GM21529 (cell line): ENCODE results near the gene OXNAD1.

Source experiments
- ATAC-seq: cut with Tn5 transposase; IDR thresholded peaks from one replicate; pipeline ENCODE4 v1.9.1; 2021; ENCODE audit not compliant: unreplicated experiment

OXNAD1 gene

GRCh38 chr3:16245609-16246008 is 19.4 kb upstream of the OXNAD1 start:
- no peak for ATAC-seq

- ATAC-seq = peak; percentile 81
These were observed 17.5 kb upstream of the OXNAD1 start for GRCh38 chr3:16247282-16248061.

- no peak for ATAC-seq
These were observed 16.5 kb upstream of the OXNAD1 start for GRCh38 chr3:16248556-16248955.

- ATAC-seq = no peak
These were observed 15.7 kb upstream of the OXNAD1 start for GRCh38 chr3:16249336-16249735.

- ATAC-seq = no peak
These were observed 15.1 kb upstream of the OXNAD1 start for GRCh38 chr3:16249886-16250285.

- no peak for ATAC-seq
These were observed 13.5 kb upstream of the OXNAD1 start for GRCh38 chr3:16251316-16252085.

- ATAC-seq = peak; percentile 32
These were observed 12.6 kb upstream of the OXNAD1 start for GRCh38 chr3:16252243-16252978.

- no peak for ATAC-seq
These were observed 12.0 kb upstream of the OXNAD1 start for GRCh38 chr3:16252988-16253387.

- no peak for ATAC-seq
These were observed 11.4 kb upstream of the OXNAD1 start for GRCh38 chr3:16253601-16254000.

GRCh38 chr3:16254916-16255315 is 10.1 kb upstream of the OXNAD1 start:
- peak; percentile 38 for ATAC-seq

- no peak for ATAC-seq
These were observed 9.7 kb upstream of the OXNAD1 start for GRCh38 chr3:16255326-16255725.

- ATAC-seq = no peak
These were observed 9.3 kb upstream of the OXNAD1 start for GRCh38 chr3:16255726-16256125.

- ATAC-seq = no peak
These were observed 7.7 kb upstream of the OXNAD1 start for GRCh38 chr3:16257309-16257708.

GRCh38 chr3:16258177-16258576 is 6.8 kb upstream of the OXNAD1 start:
- no peak for ATAC-seq

GRCh38 chr3:16258866-16259265 is 6.1 kb upstream of the OXNAD1 start:
- ATAC-seq = no peak

- no peak for ATAC-seq
These were observed 5.0 kb upstream of the OXNAD1 start for GRCh38 chr3:16260046-16260445.

- ATAC-seq = no peak
These were observed 2.8 kb upstream of the OXNAD1 start for GRCh38 chr3:16262174-16262573.

GRCh38 chr3:16264174-16264707 is 771 bp upstream of the OXNAD1 start:
- ATAC-seq = peak; percentile 3

- no peak for ATAC-seq
These were observed 409 bp downstream of the OXNAD1 start for GRCh38 chr3:16265455-16265786.

- no peak for ATAC-seq
These were observed 1.7 kb downstream of the OXNAD1 start for GRCh38 chr3:16266714-16267113.

GRCh38 chr3:16270855-16271254 is 5.8 kb downstream of the OXNAD1 start:
- no peak for ATAC-seq

- ATAC-seq = no peak
These were observed 7.6 kb downstream of the OXNAD1 start for GRCh38 chr3:16272588-16272987.
